ENCODE results near the gene CDCA4.
A peak's percentile ranks its signal among the peaks of the same experiment; 100 is the strongest.
"Not testable (repeated sequence)": the region's sequence is repeated elsewhere in the genome, so short reads cannot be mapped to it uniquely, and the experiment has no call there.

The CDCA4 gene

DNA sequence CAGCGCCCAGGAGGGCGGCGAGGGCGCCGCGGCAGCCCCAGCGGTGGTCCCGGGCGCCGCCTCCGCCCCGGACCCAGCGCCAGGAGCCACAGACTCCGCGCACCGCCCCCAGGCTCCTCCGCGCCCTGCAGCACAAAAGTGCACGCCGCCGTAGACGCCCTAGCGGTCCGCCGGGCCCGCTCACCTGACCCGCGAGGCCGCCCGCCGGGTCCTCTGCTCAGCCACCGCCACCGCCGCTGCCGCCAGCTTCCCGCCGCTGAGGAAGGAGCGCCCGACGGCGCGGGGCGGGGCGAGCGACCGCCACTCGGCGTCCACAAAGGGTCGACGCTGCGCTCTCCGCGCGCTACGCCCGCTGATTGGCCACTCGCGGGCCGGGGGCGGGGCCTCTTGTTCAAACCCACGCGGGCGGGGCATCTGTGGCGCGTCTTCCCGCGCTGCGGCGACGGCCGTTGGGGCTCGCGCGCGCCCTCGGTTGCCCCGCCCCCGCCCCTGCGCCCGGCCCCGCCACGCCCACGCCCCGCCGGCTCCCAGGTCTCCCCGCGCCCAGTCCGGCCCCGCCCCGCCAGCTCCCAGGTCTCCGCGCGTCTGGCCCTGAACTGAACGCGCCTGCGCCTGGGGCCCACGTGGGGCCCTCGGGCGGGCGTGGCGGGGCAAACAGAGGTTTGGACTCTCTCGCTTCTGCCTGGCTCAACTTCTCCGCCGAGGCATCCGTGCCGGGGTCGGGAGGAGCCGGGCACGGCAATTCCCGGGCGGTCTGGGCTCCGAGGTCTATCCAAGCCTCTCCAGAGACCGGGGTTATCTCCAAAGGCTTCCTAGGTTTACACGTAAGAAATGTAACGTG, at the start of gene CDCA4:
Gene CDCA4, minus strand, starts transcription at position 269 of the 841 bp plus-strand sequence. CDS start 9,154 bp downstream, outside the sequence.
- DNase-seq (ENCODE audit: low read depth) = peak; percentile 91

DNA sequence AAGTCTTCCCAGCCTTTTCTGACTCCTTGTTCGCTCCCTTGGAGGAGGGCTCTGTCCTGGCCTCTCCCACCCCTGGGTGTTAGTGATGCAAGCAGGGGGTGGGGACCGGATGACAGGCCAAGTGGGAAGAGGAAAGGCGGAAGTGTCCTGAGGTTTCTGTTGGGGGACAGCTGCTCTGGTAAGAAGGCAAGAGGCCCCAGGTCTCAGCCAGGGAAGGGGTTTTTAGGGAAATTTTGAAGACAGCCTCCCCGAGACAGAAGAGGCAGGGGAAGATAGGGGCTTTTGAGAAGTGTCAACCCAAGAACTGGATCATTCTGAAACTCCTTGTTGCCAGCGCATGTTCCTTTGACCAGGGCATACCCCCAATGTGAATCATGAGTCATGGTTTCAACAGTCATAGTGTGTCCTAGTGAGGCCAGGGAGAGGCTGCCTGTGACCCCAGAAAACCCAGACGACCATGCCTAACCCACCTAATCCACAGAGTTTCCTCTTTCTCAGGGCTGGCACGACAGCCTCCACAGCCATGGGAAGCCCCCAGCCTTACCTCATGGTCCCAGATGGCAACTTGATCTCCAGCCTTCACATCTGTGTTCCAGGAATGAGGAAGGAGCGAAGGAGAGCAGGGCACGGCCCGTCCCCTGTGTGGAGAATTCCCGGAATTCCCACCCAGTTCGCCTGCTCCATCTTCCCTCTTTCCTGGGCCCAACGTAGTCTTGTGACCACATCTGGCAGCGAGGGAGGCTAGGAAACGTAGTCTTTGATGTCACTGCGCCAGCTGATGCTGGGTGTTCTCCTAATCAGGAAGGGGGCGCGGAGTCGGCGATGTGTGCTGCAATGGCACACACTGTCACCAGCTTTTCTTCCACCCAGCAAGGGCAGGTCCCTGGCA, 49.2 kb upstream of the CDCA4 start:
- DNase-seq (ENCODE audit: low read depth) = no peak

DNA sequence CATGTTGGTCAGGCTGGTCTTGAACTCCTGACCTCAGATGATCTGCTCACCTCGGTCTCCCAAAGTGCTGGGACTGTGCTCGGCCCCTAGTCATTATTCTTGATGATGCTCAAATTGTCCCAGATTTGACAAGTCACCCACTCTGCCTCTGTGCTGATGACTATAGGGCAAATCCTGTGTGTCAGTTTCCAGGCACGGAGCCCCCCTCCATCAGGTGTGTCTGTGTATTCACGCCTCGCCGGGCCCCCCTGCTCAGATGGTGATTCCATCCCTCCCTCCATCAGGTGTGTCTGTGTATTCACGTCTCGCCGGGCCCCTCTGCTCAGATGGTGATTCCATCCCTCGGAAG, 48.6 kb upstream of the CDCA4 start:
- no peak for DNase-seq (ENCODE audit: low read depth)

DNA sequence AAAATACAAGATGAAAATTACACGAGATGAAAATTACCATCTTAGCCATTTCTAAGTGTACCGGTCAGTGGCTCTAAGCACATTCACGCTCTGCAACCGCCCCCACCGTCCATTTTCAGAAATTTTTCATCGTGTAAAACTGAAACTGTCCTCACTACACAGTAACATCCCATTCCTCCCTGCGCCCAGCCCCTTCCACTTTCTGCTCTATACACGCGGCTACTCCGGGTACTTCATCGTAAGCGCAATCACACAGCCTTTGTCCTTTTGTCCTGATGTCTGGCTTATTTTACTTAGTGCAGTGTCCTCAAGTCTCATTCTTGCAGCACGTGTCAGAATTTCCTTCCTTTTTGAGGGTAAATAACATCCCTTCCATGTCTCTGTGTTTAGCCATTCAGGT, 47.9 kb upstream of the CDCA4 start:
- DNase-seq (ENCODE audit: low read depth) = no peak

DNA sequence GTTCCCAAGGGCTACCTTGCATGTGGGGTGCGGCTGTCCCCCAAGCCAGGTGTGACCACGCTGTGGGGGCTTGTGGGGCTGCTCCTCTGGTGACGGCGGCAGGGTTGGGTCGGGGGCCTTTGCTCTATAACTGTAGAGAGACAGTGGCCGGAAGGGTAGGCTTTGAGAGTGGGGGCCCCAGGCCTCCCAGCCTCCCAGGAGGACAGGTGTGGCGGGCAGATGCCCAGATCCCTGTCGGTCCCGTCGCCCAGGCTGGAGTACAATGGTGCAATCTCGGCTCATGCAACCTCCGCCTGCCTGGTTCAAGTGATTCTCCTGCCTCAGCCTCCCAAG, 47.1 kb upstream of the CDCA4 start:
- no peak for DNase-seq (ENCODE audit: low read depth)

DNA sequence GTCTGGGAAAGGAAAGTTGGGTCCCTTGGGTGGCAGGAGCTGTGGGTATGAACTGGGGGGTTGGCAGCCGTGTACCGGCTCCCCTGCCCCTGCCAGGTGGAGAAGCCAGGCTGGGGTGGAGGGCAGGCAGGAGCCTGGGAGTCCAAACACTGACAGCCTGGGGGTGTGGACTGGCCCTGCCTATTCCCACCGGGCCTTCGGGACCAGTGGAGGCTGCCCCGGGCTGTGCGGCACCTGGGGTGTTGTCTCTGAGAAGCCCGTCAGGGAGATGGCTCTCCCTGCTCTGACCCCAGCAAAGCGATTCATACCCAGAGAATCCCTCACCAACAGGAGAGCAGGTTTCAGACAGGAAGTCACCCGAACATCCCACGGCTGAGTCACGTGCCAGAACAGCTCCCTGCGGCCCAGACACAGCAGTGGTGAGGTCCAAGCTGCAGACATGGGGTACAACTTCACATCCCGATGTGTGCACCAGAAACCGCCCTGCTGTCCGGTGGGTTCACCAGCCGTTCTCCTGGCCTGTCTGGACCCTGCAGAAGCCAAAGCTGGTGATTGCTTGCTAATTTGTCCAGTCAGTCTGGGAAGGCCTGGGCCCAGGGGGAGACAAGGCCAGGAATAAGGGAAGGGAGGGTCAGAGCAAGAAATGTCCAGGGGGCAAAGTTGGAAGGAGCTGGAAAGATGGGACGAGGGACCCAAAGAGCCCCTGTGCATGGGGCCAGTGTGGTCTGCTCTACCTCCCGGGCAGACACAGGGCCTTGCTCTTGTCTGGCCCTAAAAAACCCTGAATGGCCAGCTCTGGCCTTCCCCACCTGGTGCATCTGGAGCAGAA, 46.5 kb upstream of the CDCA4 start:
- DNase-seq (ENCODE audit: low read depth) = no peak

DNA sequence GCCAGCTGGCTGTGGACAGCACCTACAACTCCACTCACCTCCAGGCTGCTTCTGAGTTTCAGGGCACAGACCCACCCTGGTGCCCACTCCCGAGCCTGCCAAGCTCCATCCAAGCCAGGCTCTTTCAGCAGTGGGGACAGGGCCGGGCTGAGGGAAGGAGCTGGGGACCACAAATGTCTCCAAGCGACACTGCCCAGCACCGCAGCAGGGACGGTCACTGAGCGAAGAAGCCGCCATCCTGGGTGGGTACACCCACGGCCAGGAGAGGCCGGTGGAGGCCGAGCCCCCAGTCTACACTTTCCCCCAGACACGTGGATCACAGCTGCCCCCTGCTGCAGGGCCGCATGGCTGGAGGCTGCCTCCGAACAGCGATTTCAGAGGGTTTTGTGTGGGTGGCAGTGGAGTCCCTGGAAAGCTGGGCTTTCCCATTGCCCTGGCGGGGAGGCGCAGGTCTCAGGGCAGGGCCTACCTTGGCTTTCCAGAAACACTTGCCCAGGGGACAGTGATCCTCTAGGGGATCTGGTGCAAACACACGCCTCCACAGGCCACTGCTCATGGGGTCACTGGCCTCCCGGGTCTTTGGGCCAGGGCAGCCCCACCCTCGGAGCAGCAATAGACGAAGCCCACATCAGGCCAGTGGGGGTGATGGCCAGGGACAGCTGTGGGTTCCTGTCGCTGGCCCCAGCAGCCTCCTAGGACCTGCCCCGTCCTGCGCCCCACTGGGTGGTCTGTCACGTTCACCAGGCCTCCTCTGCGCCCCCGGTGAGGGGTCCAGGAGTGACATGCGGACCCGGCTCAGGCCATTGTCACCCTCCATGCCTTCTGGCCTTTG, 45.6 kb upstream of the CDCA4 start:
- no peak for DNase-seq (ENCODE audit: low read depth)

DNA sequence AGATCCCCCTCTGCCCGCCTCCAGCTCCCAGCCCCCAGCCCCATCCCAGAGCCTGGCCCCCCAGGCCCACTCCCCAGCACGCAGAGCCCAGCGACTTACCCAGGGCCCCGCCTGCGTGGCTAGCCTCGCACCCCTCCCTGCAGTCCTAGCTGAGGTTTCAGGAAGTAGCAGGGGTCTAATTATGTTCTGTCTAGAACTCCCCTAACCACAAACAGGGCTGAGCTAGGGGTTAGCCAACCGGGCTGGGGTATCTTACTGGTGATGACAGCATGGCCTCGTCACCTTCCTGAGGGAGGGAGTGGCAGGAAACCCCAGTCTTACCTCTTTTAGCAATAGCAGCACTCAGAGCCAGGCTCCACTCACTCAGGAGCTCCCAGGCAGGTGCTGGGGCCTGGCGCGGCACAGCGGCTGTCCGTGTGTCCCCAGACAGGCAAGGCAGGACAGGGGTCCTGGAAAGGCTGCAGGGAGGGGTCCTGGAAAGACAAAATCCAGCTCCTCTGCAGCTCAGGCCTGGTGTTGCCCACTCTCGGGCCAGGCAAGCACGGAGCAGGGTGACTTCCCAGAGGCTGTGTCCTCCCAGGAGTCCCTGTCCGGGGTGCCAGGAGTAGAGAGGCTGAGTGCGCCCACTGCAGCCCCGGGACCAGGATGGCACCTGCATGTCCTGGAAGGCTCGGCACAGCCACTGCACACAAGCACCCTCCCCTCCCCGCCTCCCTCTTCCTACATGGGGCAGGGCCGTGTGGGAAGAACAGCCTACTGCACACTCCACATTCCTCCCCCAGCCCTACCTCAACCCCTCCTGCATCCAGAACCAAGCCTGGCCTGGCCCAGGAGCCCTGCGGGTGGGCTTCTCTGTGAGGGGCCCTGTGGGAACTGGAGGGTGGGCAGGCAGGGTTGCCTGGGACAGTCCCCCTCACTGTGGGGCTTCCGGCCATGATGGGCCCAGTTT, 44.7 kb upstream of the CDCA4 start, which contains the start of gene GPR132:
Gene GPR132, minus strand, starts transcription at position 151 of the 949 bp plus-strand sequence. CDS start 10,010 bp downstream, outside the sequence.
- DNase-seq (ENCODE audit: low read depth) = no peak

DNA sequence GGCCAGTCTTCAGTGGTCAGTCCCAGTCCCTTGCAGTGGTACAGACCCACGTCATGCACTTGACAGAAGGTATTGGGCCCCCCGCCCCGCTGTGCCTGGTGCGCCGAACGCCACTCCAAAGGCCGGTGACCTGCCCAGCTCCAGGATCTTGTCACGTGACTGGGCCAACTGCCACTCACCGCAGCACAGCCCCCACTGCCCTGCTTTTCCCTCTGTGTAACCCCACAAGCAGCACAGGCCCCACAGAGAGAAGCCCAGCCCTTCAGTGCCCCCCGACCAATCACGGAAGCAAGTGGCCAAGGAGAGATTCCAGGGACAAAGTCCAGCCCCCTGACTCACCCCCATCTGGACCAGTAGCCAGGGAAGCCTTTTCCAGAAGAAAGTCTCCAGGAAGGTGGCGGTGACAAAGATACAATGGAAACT, 43.8 kb upstream of the CDCA4 start:
- no peak for DNase-seq (ENCODE audit: low read depth)

DNA sequence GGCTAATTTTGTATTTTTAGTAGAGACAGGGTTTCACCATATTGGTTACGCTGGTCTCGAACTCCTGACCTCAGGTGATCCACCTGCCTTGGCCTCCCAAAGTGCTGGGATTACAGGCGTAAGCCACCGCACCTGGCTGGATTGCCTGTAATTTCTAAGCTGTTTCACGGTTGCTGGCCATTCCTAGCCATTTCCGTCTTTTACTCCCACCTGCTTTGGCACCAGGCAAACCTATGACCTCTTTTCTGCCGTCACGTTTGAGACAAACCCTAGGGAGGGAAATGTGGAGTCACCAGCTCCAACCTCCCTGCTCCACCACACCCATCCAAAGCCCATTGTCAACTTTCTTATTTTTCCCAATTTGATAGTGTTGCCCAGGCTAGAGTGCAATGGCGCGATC, 43.1 kb upstream of the CDCA4 start:
- DNase-seq (ENCODE audit: low read depth) = no peak

DNA sequence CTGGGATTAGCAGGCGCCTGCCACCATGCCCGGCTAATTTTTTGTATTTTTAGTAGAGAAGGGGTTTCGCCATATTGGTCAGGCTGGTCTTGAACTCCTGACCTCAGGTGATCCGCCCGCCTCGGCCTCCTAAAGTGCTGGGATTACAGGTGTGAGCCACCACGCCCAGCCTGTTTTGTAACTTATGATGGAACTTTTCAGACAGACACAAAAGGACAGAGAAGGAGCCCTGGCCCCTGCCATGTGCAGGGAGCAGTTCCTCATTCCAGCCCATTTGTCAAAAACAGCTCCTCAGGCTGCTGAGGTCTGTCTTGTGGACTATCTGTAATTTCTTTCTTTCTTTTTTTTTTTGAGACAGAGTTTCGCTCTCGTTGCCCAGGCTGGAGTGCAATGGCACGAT, 42.6 kb upstream of the CDCA4 start:
- DNase-seq (ENCODE audit: low read depth) = not testable (repeated sequence)

DNA sequence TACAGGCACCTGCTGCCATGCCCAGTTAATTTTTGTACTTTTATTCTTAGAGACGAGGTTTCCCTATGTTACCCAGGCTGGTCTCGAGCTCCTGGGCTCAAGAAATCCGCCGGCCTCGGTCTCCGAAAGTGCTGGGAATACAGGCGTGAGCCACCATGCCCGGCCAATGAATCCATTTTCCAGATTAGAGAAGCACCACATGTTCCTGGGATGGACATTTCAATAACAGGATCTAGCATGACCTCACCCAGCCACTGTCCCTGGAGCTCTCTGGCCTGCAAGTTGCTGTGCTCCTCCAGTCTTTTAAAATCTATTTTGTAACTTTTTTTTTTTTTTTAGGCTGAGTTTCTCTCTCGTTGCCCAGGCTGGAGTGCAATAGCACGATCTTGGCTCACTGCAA, 42.2 kb upstream of the CDCA4 start:
- no peak for DNase-seq (ENCODE audit: low read depth)

DNA sequence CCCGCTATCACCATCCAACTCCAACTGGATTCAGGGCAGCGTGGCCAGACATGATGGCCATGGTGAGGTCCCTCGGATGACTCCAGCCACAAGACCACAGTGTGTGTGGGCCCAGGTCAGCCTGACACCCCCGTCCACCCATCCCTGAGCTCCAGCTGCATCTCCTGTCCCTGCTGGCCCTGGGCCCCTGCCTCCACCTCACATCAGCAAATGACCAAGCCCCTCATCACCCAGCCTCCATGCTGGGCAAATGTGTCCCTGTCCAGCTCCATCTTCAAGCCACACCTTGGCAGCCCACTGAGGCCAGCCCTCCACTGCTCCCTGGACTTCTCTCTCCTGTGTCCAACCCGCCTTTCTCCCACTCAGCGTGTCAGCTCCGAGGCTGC, 41.2 kb upstream of the CDCA4 start:
- DNase-seq (ENCODE audit: low read depth) = no peak

DNA sequence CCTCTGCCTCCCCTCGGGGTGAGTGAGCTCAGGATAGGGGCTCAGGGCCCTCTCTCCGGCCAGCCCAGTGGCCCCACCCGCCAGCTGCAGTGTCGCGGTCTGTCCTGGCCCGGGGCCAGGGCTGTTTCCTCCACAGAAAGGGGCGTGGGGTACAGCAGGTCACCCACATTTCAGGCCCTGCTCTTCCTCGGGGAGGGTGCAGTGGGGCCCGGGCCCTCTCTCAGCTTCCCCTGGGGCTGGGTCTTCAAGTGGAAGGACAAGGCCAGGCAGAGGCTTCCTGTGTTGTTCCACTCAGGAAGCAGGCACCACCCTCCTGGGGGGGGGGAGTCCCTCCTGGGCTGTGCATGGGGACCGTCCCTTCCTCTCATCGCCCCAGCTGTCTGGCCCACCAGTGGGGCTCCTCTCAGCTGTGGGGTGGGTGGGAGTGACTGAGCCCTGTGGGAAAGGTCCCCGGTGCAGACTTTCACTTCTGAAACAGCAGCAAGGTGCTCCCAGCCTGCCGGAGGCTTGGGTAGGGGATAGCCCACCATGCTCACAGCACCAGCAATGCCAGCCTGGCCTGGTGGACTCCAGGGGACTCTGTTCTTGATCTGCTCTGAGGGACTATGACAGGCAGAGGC, 40.7 kb upstream of the CDCA4 start:
- no peak for DNase-seq (ENCODE audit: low read depth)

DNA sequence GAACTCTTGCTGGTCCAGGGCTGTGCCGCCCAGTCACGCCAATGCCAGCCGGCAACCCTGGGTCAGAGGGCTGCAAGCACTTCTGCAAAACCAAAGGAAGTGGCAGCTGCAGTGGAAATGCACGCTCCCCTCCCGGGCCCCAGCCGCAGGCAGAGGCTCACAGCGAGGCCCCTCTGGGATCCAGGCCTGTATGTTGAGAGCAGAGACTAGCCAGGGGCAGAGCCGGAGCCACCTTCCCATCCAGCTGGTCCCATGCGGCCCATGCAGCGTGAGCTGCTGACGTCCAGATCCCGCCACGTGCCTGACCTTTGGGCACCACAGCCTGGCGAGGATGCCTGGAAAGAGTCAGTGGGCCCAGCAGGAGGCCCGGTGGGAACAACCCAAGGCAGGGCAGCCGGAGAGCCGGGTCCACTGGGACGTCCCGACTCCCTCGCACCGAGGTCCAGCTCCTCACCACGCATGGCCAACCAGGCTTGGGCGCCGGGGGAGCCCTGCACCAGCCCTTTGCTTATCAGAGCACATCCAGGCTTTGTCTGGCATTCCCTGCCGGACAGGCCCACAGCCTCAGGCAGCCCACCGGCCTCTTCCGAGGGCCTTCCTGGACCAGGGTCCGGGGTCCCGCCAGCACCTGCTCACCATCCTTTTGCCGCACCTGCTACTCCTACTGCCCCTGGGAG, 40.0 kb upstream of the CDCA4 start:
- DNase-seq (ENCODE audit: low read depth) = no peak

DNA sequence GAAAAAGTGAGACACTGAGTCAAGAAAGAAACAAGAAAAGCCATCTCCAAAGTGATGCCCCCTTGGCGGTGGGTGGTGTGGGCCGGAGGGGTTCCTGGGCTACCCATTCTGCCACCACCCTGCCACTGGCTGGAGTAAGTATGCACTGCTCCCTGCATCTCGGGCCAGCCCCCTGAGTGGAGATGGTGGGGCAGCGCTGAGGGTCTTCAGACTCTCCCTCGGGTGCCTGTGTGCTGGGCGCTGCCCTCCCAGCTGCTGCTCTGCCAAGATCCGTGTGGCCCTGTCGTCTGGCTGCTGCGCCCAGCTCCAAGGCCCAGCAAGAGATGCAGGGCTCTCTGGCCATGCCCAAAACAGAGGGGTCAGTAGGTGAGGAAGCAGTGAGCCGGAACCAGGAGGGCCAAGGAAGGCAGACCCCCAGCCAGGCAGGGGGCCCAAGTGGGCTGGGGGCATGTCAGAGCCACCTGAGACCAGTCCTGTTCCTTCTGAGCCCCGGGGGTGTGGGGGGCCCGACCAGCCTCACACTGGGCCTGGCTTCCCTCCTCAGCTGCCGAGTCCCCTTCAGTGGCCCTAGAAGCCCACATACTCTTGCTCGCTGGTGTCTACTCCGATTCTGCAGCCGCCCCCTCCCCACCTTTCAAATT, 39.2 kb upstream of the CDCA4 start:
- DNase-seq (ENCODE audit: low read depth) = no peak

DNA sequence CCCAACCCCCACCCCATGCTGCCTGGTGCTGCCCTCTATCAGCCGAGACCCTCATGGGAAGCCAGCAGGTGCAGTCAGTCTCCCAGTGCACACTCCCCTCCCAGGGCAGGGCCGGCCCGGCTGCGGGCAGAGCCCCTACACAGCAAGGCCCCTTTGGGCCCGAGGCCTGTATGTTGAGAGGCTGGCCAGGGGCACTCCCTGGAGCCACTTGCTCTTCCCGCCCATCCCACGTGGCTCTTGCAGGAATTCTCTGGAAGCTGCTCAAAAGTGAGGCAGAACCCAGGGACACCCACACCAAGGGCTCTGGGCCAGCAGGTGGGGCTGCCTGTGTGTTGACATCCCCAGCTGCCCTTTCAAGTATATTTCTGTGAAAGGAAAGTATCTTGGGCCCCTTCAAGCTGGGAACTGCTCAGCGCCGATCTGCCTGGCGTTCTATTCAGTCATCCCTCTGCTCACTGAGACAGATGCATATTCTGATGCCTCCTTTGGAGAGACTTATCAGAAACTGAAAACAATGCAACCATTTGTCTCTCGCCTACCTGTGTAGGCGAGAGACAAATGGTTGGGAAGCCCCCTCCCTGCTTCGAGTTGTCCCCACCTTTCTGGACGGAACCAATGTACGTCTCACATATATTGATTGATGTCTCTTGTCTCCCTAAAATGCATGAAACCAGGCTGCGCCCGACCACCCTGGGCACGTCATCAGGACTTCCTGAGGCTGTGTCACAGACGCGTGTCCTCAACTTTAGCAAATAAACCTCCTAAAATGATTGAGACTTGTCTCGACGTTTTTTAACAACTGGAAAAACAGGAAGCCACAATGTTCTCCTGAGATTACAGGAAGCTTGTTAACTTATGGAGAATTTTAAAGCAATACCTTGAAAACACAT, 38.4 kb upstream of the CDCA4 start:
- no peak for DNase-seq (ENCODE audit: low read depth)

All from stromal cell of bone marrow (primary cell).